KMS-11 (cell line): Measurements from ENCODE around the gene DELE1.

Experiments used
- H2AFZ ChIP-seq: fragments of 200-600 bp; sonication (generic); 2 replicates; pipeline ENCODE4 v1.6.1; 2016; ENCODE audit warnings: antibody characterized with exemption, mixed run types, low read depth
- H3K27ac ChIP-seq: fragments of 200-600 bp; sonication (generic); 2 replicates; pipeline ENCODE4 v1.6.1; 2016; ENCODE audit warnings: mild to moderate bottlenecking, mixed run types
- H3K27me3 ChIP-seq: fragments of 200-600 bp; sonication (generic); 2 replicates; pipeline ENCODE4 v1.6.1; 2017; ENCODE audit warnings: mild to moderate bottlenecking, low read depth, mixed run types, moderate library complexity; ENCODE audit not compliant: insufficient read depth
- H3K36me3 ChIP-seq: fragments of 200-600 bp; sonication (generic); 2 replicates; pipeline ENCODE4 v1.6.1; 2017; ENCODE audit warnings: mild to moderate bottlenecking, mixed run types; ENCODE audit not compliant: insufficient read depth
- H3K4me1 ChIP-seq: fragments of 200-600 bp; sonication (generic); 2 replicates; pipeline ENCODE4 v1.6.1; 2016; ENCODE audit warnings: mild to moderate bottlenecking, low read depth, mixed run types; ENCODE audit not compliant: poor library complexity, severe bottlenecking
- H3K4me2 ChIP-seq: fragments of 200-600 bp; sonication (generic); 2 replicates; pipeline ENCODE4 v1.7.0; 2016; ENCODE audit warnings: mild to moderate bottlenecking, mixed run types
- H3K4me3 ChIP-seq: fragments of 200-600 bp; sonication (generic); IDR thresholded peaks from 2 replicates; pipeline ENCODE4 v1.6.1; 2017; ENCODE audit warnings: low read depth, low read length, mixed read lengths; ENCODE audit not compliant: insufficient read depth
- H3K79me2 ChIP-seq: fragments of 200-600 bp; sonication (generic); 2 replicates; pipeline ENCODE4 v1.6.1; 2016; ENCODE audit warnings: low read depth, mixed run types; ENCODE audit not compliant: insufficient read depth
- H3K9ac ChIP-seq: fragments of 200-600 bp; sonication (generic); 2 replicates; pipeline ENCODE4 v1.6.1; 2016; ENCODE audit warnings: mild to moderate bottlenecking, mixed run types
- H4K20me1 ChIP-seq: fragments of 200-600 bp; sonication (generic); 2 replicates; pipeline ENCODE4 v1.6.1; 2016; ENCODE audit warnings: mild to moderate bottlenecking, mixed run types; ENCODE audit not compliant: insufficient read depth
- TF ChIP-seq, protein P1 (sequence below): fragments of 200-600 bp; sonication (generic); conservative IDR thresholded peaks from 2 replicates; pipeline ENCODE4 v1.6.1; 2017; ENCODE audit warnings: low read depth, mild to moderate bottlenecking, antibody characterized with exemption, low read length, moderate library complexity, mixed read lengths

Gene DELE1

DNA sequence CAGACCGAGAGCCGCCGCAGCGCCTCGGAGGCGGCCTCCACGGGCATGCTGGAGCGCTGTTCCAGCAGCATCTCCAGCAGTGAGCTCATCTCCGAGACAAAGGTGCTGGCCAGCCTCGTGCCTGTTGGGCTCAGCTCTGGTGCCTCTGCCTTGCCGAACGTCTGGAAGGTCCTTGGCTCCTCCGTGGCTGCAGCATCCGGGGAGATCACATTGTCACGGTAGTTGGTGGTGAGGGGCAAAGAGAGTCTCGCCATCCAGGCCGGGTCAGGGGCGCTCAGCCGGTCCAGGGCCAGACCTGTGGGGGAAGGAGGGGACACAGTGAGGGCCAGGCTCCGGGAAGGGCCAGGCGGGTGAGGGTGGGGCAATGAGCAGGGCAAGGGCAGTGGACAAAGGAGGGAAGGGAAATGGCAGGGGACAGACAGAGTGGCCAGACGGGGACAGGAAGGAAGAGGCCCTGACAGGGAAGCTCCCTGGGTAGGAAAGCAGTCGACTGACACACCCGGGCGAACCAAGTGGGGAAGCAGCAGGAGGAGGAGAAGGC, 21.9 kb downstream of the DELE1 start:
- no peak overlapping the region for H3K27ac ChIP-seq
- H3K79me2 ChIP-seq, result no peaks in the 10 kb centered on the region
- no peak overlapping the region for H2AFZ ChIP-seq
- no peaks in the 10 kb centered on the region for H4K20me1 ChIP-seq
- no peak overlapping the region for H3K4me3 ChIP-seq
- no peaks in the 10 kb centered on the region for H3K36me3 ChIP-seq
- no peak overlapping the region for H3K4me2 ChIP-seq
- TF ChIP-seq, protein P1, sequence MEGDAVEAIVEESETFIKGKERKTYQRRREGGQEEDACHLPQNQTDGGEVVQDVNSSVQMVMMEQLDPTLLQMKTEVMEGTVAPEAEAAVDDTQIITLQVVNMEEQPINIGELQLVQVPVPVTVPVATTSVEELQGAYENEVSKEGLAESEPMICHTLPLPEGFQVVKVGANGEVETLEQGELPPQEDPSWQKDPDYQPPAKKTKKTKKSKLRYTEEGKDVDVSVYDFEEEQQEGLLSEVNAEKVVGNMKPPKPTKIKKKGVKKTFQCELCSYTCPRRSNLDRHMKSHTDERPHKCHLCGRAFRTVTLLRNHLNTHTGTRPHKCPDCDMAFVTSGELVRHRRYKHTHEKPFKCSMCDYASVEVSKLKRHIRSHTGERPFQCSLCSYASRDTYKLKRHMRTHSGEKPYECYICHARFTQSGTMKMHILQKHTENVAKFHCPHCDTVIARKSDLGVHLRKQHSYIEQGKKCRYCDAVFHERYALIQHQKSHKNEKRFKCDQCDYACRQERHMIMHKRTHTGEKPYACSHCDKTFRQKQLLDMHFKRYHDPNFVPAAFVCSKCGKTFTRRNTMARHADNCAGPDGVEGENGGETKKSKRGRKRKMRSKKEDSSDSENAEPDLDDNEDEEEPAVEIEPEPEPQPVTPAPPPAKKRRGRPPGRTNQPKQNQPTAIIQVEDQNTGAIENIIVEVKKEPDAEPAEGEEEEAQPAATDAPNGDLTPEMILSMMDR, result no peak
- no peaks in the 10 kb centered on the region for H3K27me3 ChIP-seq
- peaks cover 22% of the 10 kb centered on the region for H3K4me1 ChIP-seq
- no peak overlapping the region for H3K9ac ChIP-seq

DNA sequence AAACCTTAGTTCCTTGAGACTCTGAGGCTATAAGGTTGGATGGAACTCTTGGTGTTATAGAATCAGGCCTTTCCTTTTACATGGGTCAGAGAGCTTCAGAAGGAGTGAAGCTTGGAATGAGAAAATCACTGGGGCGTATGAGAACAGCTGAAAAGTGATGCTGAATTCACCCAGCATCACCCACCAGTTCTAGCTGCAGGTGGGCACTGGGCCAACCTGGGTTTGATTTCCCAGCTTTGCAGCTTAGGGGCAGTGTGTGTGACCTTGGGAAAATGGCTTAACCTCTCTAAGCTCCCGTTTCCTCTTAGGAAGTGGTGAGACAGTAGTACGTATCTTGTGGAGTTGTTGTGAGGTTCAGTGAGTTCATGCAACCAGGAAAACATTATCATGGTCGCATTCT, 23.6 kb downstream of the DELE1 start:
- peaks cover 5% of the 10 kb centered on the region for H3K4me1 ChIP-seq
- H3K4me2 ChIP-seq, result no peak overlapping the region
- H3K4me3 ChIP-seq, result no peak overlapping the region
- H3K79me2 ChIP-seq, result no peaks in the 10 kb centered on the region
- H3K27ac ChIP-seq, result no peak overlapping the region
- no peaks in the 10 kb centered on the region for H4K20me1 ChIP-seq
- TF ChIP-seq, protein P1, result no peak
- H2AFZ ChIP-seq, result no peak overlapping the region
- no peak overlapping the region for H3K9ac ChIP-seq
- no peaks in the 10 kb centered on the region for H3K36me3 ChIP-seq
- H3K27me3 ChIP-seq, result no peaks in the 10 kb centered on the region

- Histone ChIP-seq H3K79me2 (no peaks in the 10 kb centered on the region), H3K9ac (no peak overlapping the region), H3K27me3 (no peaks in the 10 kb centered on the region), H3K27ac (no peak overlapping the region), H2AFZ (no peak overlapping the region), H3K4me2 (no peak overlapping the region), H4K20me1 (no peaks in the 10 kb centered on the region), H3K4me1 (no peaks in the 10 kb centered on the region), H3K36me3 (no peaks in the 10 kb centered on the region), H3K4me3 (no peak overlapping the region)
- TF ChIP-seq, protein P1, result no peak
Observed at GRCh38 chr5:141948812-141949211, 25.1 kb downstream of the DELE1 start.

DNA sequence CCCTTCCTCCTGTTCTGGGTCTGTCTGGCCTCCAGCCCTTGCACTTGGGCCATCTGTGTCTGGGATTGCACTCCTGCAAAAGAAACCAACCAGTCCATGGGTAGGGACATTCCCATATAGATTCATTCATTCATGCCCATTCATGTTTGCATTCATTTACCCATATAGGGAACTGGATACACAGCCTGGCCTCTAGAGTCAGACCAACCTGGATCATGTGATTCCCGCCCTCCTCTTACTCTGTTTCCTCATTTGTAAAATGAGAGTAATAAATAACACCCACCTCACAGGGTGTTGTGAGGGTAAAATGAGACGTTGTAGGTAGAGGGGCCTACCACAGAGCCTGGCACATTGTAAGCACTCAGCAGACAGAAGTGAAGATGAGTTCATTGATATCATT, 25.8 kb downstream of the DELE1 start:
- no peak overlapping the region for H3K27ac ChIP-seq
- TF ChIP-seq, protein P1, result no peak
- H3K9ac ChIP-seq, result no peak overlapping the region
- no peak overlapping the region for H3K4me2 ChIP-seq
- no peaks in the 10 kb centered on the region for H4K20me1 ChIP-seq
- H2AFZ ChIP-seq, result no peak overlapping the region
- H3K4me3 ChIP-seq, result no peak overlapping the region
- no peaks in the 10 kb centered on the region for H3K27me3 ChIP-seq
- no peaks in the 10 kb centered on the region for H3K79me2 ChIP-seq
- no peaks in the 10 kb centered on the region for H3K36me3 ChIP-seq
- no peaks in the 10 kb centered on the region for H3K4me1 ChIP-seq
